ENCODE measurements around the gene FGF22.
A peak's percentile ranks its signal among the peaks of the same experiment; 100 is the strongest.
"Not testable (repeated sequence)": the region's sequence is repeated elsewhere in the genome, so short reads cannot be mapped to it uniquely, and the experiment has no call there.

FGF22 gene

GRCh38 chr19:622666-623065 lies 17.0 kb upstream of the FGF22 start:
- no peak for DNase-seq (ENCODE audit: low spot score)

- no peak for DNase-seq (ENCODE audit: low spot score)
Observed at GRCh38 chr19:623175-623916, 16.3 kb upstream of the FGF22 start.

DNA sequence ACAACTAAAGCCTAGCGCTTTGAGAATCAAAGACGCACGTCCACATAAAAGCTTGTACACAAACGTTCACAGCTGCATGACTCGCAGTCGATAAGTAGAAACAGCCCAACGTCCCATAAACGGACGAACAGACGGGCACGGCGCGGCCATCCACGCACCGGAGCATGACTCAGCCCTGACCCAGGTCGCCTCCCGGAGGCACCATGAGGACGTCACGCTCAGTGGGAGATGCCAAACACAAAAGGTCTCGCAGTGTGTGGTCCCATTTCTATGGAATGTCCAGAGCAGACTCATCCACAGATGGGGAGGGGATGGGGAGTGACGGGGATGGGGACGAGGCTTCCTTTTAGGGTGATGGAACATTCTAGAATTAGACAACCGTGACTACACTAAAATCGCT lies 15.7 kb upstream of the FGF22 start:
- DNase-seq (ENCODE audit: low spot score), result peak; percentile 65

DNA sequence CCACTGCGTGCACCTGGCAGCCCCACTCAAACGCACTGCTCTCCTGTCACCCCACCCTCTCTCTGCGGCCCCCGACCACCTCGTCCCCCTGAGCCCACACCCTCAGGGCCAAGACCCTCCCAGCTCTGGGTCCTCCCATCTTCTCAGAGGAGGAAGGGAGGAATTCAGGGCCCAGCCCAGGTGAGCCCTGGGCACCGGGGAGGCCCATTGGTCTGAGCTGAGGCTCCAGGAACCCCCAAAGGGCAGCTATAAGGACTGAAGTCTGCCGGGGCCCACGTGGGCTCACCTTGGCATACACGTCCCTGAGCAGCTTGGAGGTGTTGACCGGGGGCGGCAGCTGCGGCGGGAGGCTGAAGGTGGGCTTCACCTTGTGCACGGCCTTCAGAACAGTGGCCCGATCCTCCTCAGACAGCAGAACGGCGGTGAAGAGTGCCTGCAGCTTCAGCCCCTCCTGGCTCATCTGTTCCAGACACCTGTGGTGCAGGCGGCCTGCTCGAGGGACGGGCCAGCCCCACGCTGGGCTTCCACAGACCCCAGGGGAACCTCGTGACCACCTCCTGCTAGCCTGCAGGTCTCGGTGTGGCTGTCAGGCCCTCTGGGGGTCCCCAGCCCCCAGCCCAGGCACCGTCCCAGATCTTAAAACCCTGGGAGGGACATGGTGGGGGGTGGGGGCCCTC lies 15.1 kb upstream of the FGF22 start:
- DNase-seq (ENCODE audit: low spot score), result no peak

- DNase-seq (ENCODE audit: low spot score), result no peak
Observed at GRCh38 chr19:625257-625656, 14.4 kb upstream of the FGF22 start.

GRCh38 chr19:626566-626965 lies 13.1 kb upstream of the FGF22 start:
- DNase-seq (ENCODE audit: low spot score), result not testable (repeated sequence)

- peak; percentile 77 for DNase-seq (ENCODE audit: low spot score)
Observed at GRCh38 chr19:628168-628567, 11.5 kb upstream of the FGF22 start.

DNA sequence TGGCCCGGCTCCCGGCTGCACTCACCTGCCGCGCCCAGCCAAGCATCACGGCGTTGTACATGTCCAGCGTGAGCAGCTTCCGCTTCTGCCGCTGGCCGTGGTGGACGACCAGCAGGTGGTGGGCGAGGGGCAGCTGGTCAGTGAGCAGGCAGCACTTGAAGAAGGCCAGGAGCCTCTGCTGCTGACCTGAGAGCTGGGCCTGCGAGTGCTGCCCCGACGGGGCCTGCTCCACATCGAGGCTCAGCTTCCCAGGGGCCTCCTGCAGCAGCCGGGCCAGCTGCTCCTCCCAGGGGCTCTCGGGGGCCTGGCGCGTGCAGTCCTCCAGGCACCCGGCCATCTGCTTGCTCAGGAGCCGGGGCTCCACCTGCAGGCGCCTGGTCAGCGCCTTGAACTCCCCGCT lies 10.2 kb upstream of the FGF22 start:
- DNase-seq (ENCODE audit: low spot score), result not testable (repeated sequence)

GRCh38 chr19:629961-630714 lies 9.5 kb upstream of the FGF22 start:
- DNase-seq (ENCODE audit: low spot score), result no peak

DNA sequence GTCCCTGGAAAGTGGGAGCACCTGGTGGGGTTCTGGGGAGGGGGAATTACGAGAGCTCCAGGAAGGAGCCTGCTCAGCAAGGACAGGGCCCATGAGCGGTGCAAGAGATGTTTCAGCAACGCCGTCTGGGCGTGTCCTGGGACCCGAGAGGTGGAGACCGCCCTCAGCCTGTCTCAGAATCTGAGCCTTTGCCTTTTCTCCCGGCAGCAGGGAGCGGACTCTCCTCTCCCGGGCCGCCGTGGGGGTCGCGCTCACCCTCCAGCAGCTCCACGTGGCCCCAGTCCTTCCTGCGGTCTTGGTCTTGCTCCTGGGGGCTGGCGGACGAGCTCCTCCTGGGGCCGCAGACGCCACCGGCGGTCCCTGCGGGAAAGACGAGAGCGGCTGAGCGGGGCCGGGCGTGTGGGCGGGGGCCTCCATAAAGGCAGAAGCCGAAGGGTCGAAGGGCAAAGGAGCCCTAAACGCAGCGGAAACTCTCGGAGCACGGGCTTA lies 7.1 kb upstream of the FGF22 start:
- DNase-seq (ENCODE audit: low spot score), result peak; percentile 75

DNA sequence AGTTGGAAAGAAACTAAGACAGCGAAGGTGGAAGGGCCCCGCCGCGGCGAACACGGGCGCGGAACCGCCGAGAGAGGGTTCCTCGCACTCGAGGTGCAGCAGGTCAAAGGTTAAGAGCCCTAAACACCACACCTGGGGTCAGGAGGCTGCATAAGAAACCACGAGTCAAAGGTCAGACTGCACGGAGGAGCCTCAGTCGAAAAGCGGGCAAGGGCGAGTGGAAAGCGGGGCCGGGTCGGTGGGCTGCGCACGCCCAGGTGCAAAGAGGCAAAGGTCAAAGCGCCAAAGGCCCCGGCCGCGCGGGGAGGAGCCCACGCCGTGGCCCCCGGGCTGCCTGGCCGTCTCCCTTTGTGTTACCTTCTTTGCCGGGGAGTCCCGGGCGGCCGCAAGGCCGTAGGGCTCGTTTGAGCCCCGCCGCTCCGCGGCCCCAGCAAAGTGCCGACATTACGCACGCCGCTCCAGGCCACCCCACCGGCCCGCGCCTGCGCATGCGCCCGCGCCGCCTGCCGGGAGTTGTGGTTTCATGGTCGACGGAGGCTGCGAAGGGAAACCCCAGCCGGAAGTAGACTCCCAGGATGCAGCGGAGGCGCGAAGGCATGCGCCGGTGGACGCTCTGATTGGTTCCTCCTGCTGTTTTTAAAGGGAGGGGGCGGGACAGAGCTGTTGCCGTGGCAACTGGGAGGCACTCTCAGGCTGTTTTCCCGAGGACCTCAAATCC lies 6.5 kb upstream of the FGF22 start, which contains the start of gene POLRMT:
TSS of gene POLRMT (minus strand) at position 470 of the 718 bp plus-strand sequence. CDS start at position 445, 25 bp downstream.
- peak; percentile 99 for DNase-seq (ENCODE audit: low spot score)

DNA sequence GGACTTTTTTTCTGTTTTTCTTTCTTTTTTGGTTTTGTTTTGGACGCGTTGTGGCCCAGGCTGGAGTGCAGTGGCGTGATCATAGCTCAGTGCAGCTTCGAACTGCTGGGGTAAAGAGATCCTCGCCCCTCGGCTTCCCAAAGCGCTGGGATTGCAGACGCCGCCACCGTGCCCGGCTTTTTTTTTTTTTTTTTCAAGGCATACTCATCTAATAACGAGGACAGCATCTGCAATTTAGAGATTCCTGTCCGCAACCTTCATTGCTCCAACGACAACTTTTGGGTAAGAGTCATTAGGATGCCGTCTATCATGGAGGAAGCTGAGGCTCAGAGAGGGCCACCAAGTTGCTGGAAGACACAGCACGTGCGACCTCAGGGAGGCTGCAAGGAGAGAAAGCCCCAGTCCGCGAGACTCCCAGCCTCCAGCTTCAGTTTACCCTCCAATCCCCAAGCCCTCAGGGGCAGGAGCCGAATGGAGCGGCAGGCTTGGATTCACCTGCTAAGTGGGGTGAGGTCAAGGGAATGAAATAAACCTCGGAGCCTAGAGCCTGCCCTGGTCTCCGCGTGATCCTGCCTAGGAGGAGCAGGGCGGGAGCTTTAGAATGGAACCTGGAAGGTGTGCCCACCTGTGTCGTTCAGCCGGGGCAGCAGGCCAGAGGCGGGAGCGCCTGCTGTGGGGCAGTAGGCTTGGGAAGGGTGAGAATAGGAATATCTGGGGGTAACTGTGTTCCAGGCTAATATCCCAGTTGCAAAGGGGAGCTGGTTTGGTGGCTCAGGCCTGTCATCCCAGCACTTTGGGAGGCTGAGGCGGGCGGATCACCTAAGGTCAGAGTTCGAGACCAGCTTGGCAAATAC lies 5.7 kb upstream of the FGF22 start:
- no peak for DNase-seq (ENCODE audit: low spot score)

- no peak for DNase-seq (ENCODE audit: low spot score)
Observed at GRCh38 chr19:634975-635652, 4.6 kb upstream of the FGF22 start.

- DNase-seq (ENCODE audit: low spot score), result no peak
Observed at GRCh38 chr19:638906-639252, 800 bp upstream of the FGF22 start.

DNA sequence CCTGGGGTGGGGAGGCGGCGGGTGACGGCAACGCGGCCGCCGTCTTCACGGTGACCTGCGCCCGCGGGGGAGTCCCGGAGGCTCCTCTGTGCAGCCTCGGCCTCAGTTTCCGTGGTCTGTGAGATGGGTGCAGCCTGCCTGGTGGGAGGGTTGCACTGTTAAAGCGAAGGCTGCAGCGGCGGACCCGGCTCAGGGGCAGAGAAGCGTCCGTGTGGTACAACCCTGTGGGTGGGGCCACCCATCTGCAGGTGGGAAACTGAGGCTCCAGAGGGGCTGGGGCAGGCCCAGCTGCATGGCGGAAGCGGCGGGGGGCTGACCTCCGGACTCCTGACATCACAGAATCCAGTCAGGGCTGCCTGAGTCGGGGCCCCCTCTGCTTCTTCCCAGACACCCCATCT lies 481 bp downstream of the FGF22 start:
- no peak for DNase-seq (ENCODE audit: low spot score)

- DNase-seq (ENCODE audit: low spot score), result no peak
Observed at GRCh38 chr19:640606-641189, 1.0 kb downstream of the FGF22 start.

GRCh38 chr19:641702-642101 lies 2.0 kb downstream of the FGF22 start:
- DNase-seq (ENCODE audit: low spot score), result no peak

- DNase-seq (ENCODE audit: low spot score), result no peak
Observed at GRCh38 chr19:642767-643727, 3.4 kb downstream of the FGF22 start.

GRCh38 chr19:643736-644135 lies 4.1 kb downstream of the FGF22 start:
- no peak for DNase-seq (ENCODE audit: low spot score)
